ENCODE results near the gene HELZ.

Gene HELZ

GRCh38 chr17:67196422-67196821 is 48.6 kb downstream of the HELZ start:
- no peak for TF ChIP-seq CTCF (conservative IDR thresholded peaks at IDR 0.05; ENCODE audit: control insufficient read depth, insufficient read depth, low read depth, low read length)
- H3K4me3 ChIP-seq (ENCODE audit: control insufficient read depth, low read depth, low read length) = no peak overlapping the region
- no peak for DNase-seq (ENCODE audit: low read depth)

- DNase-seq (ENCODE audit: low read depth) = no peak
- TF ChIP-seq CTCF (conservative IDR thresholded peaks at IDR 0.05; ENCODE audit: control insufficient read depth, insufficient read depth, low read depth, low read length) = no peak
- H3K4me3 ChIP-seq (ENCODE audit: control insufficient read depth, low read depth, low read length) = no peak overlapping the region
Measured at GRCh38 chr17:67194134-67194533, 50.9 kb downstream of the HELZ start.

- DNase-seq (ENCODE audit: low read depth) = no peak
- no peak for TF ChIP-seq CTCF (conservative IDR thresholded peaks at IDR 0.05; ENCODE audit: control insufficient read depth, insufficient read depth, low read depth, low read length)
- no peak overlapping the region for H3K4me3 ChIP-seq (ENCODE audit: control insufficient read depth, low read depth, low read length)
Measured at GRCh38 chr17:67187927-67188326, 57.1 kb downstream of the HELZ start.

GRCh38 chr17:67186782-67187181 is 58.2 kb downstream of the HELZ start:
- no peak for TF ChIP-seq CTCF (conservative IDR thresholded peaks at IDR 0.05; ENCODE audit: control insufficient read depth, insufficient read depth, low read depth, low read length)
- H3K4me3 ChIP-seq (ENCODE audit: control insufficient read depth, low read depth, low read length) = no peak overlapping the region
- DNase-seq (ENCODE audit: low read depth) = no peak

GRCh38 chr17:67183531-67183930 is 61.5 kb downstream of the HELZ start:
- no peak for DNase-seq (ENCODE audit: low read depth)
- no peak overlapping the region for H3K4me3 ChIP-seq (ENCODE audit: control insufficient read depth, low read depth, low read length)
- no peak for TF ChIP-seq CTCF (conservative IDR thresholded peaks at IDR 0.05; ENCODE audit: control insufficient read depth, insufficient read depth, low read depth, low read length)

GRCh38 chr17:67181825-67182224 is 63.2 kb downstream of the HELZ start:
- DNase-seq (ENCODE audit: low read depth) = no peak
- H3K4me3 ChIP-seq (ENCODE audit: control insufficient read depth, low read depth, low read length) = no peak overlapping the region
- TF ChIP-seq CTCF (conservative IDR thresholded peaks at IDR 0.05; ENCODE audit: control insufficient read depth, insufficient read depth, low read depth, low read length) = no peak

GRCh38 chr17:67180275-67180674 is 64.7 kb downstream of the HELZ start:
- DNase-seq (ENCODE audit: low read depth) = no peak
- no peak overlapping the region for H3K4me3 ChIP-seq (ENCODE audit: control insufficient read depth, low read depth, low read length)
- TF ChIP-seq CTCF (conservative IDR thresholded peaks at IDR 0.05; ENCODE audit: control insufficient read depth, insufficient read depth, low read depth, low read length) = no peak
